OCI-LY3 (cell line): ENCODE data around the gene UNC5B.

Experiments
- H2AFZ ChIP-seq: fragments of 200-600, 300-600 bp; shearing (Covaris generic); 2 replicates; pipeline ENCODE4 v1.6.0; 2014; ENCODE audit warnings: antibody characterized with exemption, low read depth, low read length
- H3K27ac ChIP-seq: fragments of 200-600, 300-600 bp; sonication (generic); 2 replicates; pipeline ENCODE4 v1.5.1; 2014; ENCODE audit warnings: mild to moderate bottlenecking, low read length, moderate library complexity, mixed read lengths
- H3K27me3 ChIP-seq: fragments of 200-600, 300-600 bp; sonication (generic); 2 replicates; pipeline ENCODE4 v1.6.1; 2014; ENCODE audit warnings: low read depth, low read length, mixed read lengths
- H3K36me3 ChIP-seq: fragments of 200-600, 300-600 bp; sonication (generic); replicated peaks from 2 replicates; pipeline ENCODE3; 2014; ENCODE audit warnings: low read depth, low read length, mixed read lengths
- H3K4me1 ChIP-seq: fragments of 300-600, 200-600 bp; sonication (generic); 2 replicates; pipeline ENCODE4 v1.6.1; 2014; ENCODE audit warnings: low read length, mixed read lengths
- H3K4me2 ChIP-seq: fragments of 200-600, 300-600 bp; sonication (generic); 2 replicates; pipeline ENCODE4 v1.6.1; 2014; ENCODE audit warnings: low read length, mixed read lengths
- H3K4me3 ChIP-seq: fragments of 300-600, 200-600 bp; sonication (generic); 2 replicates; pipeline ENCODE4 v1.5.1; 2014; ENCODE audit warnings: antibody characterized with exemption, mild to moderate bottlenecking, low read length, moderate library complexity
- H3K79me2 ChIP-seq: fragments of 300-600, 200-600 bp; shearing (Covaris generic); 2 replicates; pipeline ENCODE4 v1.6.1; 2014; ENCODE audit warnings: mild to moderate bottlenecking, low read length, mixed read lengths
- H3K9ac ChIP-seq: fragments of 300-600, 200-600 bp; shearing (Covaris generic); 2 replicates; pipeline ENCODE4 v1.6.0; 2014; ENCODE audit warnings: mild to moderate bottlenecking, low read length, moderate library complexity
- H3K9me3 ChIP-seq: fragments of 200-600, 300-600 bp; shearing (Covaris generic); 2 replicates; pipeline ENCODE4 v1.6.1; 2014; ENCODE audit warnings: low read length, mixed read lengths; ENCODE audit not compliant: insufficient read depth
- H4K20me1 ChIP-seq: fragments of 200-600, 300-600 bp; sonication (generic); 2 replicates; pipeline ENCODE4 v1.6.1; 2016; ENCODE audit warnings: low read length, mixed read lengths; ENCODE audit not compliant: insufficient read depth
- CTCF ChIP-seq: fragments of 200-600, 300-600 bp; sonication (generic); IDR thresholded peaks from 2 replicates; pipeline ENCODE4 v1.5.1; 2014; ENCODE audit warnings: antibody characterized with exemption, low read length, low read depth
- EZH2phosphoT487 ChIP-seq: fragments of 200-600 bp; shearing (Covaris generic); IDR thresholded peaks from 2 replicates; pipeline ENCODE4 v1.6.1; 2018; ENCODE audit warnings: antibody characterized with exemption, mixed run types, low read depth

UNC5B gene

GRCh38 chr10:71222601-71223346 is 10.4 kb downstream of the UNC5B start:
- Histone ChIP-seq H4K20me1 (no peaks in the 10 kb centered on the region), H3K79me2 (no peaks in the 10 kb centered on the region), H3K9me3 (no peaks in the 10 kb centered on the region), H3K4me3 (no peak overlapping the region), H2AFZ (no peak overlapping the region), H3K36me3 (no peaks in the 10 kb centered on the region), H3K27ac (no peak overlapping the region), H3K4me1 (no peaks in the 10 kb centered on the region), H3K27me3 (no peaks in the 10 kb centered on the region), H3K4me2 (no peak overlapping the region), H3K9ac (no peak overlapping the region)
- no peak for TF ChIP-seq CTCF

GRCh38 chr10:71223347-71224058 is 11.1 kb downstream of the UNC5B start:
- Histone ChIP-seq H3K4me2 (no peak overlapping the region), H2AFZ (no peak overlapping the region), H3K36me3 (no peaks in the 10 kb centered on the region), H3K4me1 (no peaks in the 10 kb centered on the region), H3K9me3 (no peaks in the 10 kb centered on the region), H4K20me1 (no peaks in the 10 kb centered on the region), H3K4me3 (no peak overlapping the region), H3K27me3 (no peaks in the 10 kb centered on the region), H3K27ac (no peak overlapping the region), H3K9ac (no peak overlapping the region), H3K79me2 (no peaks in the 10 kb centered on the region)
- TF ChIP-seq EZH2phosphoT487 = no peak
- no peak for TF ChIP-seq CTCF

- no peak overlapping the region for H2AFZ ChIP-seq
- no peak overlapping the region for H3K4me2 ChIP-seq
- no peaks in the 10 kb centered on the region for H3K36me3 ChIP-seq
- no peaks in the 10 kb centered on the region for H4K20me1 ChIP-seq
- H3K9me3 ChIP-seq = no peaks in the 10 kb centered on the region
- no peaks in the 10 kb centered on the region for H3K27me3 ChIP-seq
- H3K27ac ChIP-seq = no peak overlapping the region
- TF ChIP-seq CTCF = no peak
- TF ChIP-seq EZH2phosphoT487 = no peak
- no peaks in the 10 kb centered on the region for H3K79me2 ChIP-seq
- no peak overlapping the region for H3K4me3 ChIP-seq
- no peaks in the 10 kb centered on the region for H3K4me1 ChIP-seq
- H3K9ac ChIP-seq = no peak overlapping the region
Measured at GRCh38 chr10:71225291-71226058, 13.1 kb downstream of the UNC5B start.
